ENCODE results near the gene MACROD2.

The MACROD2 gene

DNA sequence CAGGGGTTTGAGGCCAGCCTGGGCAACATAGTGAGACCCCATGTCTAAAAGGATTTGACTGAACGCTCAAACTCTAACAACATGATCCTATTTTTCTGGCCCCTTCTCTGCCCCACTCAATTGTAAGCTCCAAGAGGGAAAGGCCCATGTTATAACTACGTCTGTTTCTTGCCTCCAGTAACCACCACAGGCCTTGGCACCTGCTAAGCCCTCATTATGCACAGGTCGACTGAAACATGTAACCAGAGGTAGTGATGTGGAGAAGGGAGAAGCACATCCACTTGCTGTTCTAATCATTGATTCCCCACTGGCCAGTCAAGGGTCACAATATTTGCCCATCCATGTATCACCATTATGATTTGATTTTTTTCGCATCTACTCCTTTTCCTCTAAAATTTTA, 2102.5 kb downstream of the MACROD2 start:
- H3K4me3 ChIP-seq (ENCODE audit: low read length): no peak overlapping the region
- TF ChIP-seq ZNF274 (IDR thresholded peaks at IDR 0.05; ENCODE audit: low read depth, low read length): no peak

DNA sequence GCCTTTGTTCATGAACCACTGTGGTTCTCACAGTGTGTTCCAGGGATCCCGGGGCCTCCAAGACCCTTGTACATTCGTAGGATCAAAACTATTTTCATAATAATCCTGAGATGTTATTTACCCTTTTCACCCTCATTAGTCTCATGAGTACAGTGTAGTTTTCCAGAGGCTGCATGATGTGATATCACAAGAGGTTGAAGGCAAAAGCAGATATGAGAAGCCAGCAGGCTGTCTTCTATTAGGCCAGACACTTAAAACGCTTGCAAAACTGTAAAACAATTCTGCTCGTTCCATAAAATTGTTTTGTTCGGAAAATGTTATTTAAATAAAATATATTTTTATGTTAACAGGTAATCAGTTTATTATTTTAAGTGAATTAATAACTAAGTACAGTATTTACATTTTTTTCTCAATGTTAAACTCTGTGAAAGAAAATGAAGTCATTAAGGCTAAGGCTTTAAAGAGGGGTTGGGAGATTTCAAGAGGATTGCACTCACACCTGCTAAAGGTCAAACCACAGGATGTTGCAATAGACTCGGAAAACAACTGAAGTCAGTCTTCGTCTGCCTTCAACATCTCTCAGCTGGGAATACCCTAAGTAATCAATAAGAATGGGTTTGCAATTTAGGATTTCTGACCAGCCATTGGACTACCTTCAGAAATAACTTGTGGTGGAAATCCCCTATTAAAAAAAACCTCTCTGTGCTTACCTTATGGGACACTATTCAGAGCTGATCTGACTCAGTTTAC, 2103.7 kb downstream of the MACROD2 start:
- no peak for TF ChIP-seq ZNF274 (IDR thresholded peaks at IDR 0.05; ENCODE audit: low read depth, low read length)
- H3K4me3 ChIP-seq (ENCODE audit: low read length): no peak overlapping the region

DNA sequence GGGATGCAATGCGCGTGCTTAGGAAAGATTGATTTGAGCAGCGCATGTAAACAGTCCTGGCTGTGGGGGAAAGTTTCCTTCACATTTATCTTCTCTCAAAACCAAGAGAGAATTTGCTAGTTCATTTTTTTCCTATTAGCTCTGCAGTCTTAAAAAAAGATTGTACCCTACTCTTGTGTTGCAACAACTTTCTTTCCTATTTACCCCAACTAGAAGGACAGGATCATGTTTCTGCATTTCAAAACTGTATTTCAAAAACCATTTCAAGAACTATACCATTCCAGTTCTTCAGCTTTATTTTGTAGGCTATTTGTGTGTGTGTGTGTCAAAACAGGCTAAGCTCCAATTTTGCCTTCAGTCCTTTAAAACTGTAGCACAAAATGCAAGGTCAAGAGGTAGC, 2104.8 kb downstream of the MACROD2 start:
- TF ChIP-seq ZNF274 (IDR thresholded peaks at IDR 0.05; ENCODE audit: low read depth, low read length): no peak
- H3K4me3 ChIP-seq (ENCODE audit: low read length): no peak overlapping the region

DNA sequence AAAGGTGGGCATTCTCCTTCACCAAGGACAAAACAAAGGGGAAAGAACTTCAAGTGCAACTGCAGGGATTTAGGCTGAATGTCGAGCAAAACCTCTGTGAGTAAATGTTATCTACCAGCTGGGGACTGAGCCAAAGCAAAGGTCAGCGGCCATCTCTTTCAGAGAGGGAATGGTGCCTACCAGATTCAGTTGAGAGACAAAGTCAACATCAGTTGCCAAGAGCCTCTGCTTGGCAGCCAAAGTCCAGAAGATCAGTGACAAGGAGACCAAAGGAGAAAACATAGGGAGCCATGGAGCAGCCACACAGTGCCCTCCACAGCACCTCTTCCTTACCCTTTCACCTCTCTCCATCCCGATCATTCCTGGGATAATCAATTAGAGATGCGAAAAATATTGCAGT, 2105.5 kb downstream of the MACROD2 start:
- no peak for TF ChIP-seq ZNF274 (IDR thresholded peaks at IDR 0.05; ENCODE audit: low read depth, low read length)
- no peak overlapping the region for H3K4me3 ChIP-seq (ENCODE audit: low read length)

Data from GM08714 (cell line).